HG02981 (cell line): ENCODE results near the gene CRYBB3.
"Not testable (repeated sequence)": the region's sequence is repeated elsewhere in the genome, so short reads cannot be mapped to it uniquely, and the experiment has no call there.

Experiments used
- ATAC-seq: cut with Tn5 transposase; IDR thresholded peaks from one replicate; pipeline ENCODE4 v1.9.1; 2021; ENCODE audit warnings: mild to moderate bottlenecking, moderate library complexity; ENCODE audit not compliant: unreplicated experiment

The CRYBB3 gene

GRCh38 chr22:25238058-25238457, 38.4 kb downstream of the CRYBB3 start:
- not testable (repeated sequence) for ATAC-seq

- not testable (repeated sequence) for ATAC-seq
Observed at GRCh38 chr22:25255169-25255568, 55.5 kb downstream of the CRYBB3 start.
